SK-N-SH (cell line): ENCODE data around the gene UTP4. TPM values are rescaled to one million over a fixed set of nuclear protein-coding genes. Genes with fewer than 3 reads are reported as not detected.

Source experiments
- CTCF ChIA-PET: fragments of 300-600, 350-600 bp; formaldehyde crosslinking; extraction: SDS; loops from one replicate; lab custom pipeline; 2021; lab: Yijun Ruan, JAX
- POLR2A ChIA-PET: fragments of 350-600 bp; sonication (Branson Sonifier 250); formaldehyde crosslinking; extraction: SDS; loops from one replicate; lab custom pipeline; 2020; ENCODE audit warnings: antibody characterized with exemption, inconsistent platforms; lab: Yijun Ruan, JAX
- DNase-seq: peaks from one replicate; pipeline ENCODE4 v3.0.0; 2012
- H2AFZ ChIP-seq: fragments of 200-600 bp; sonication (generic); 2 replicates; pipeline ENCODE4 v1.8.1; 2016; ENCODE audit warnings: antibody characterized with exemption, mild to moderate bottlenecking, low read depth
- H3F3A ChIP-seq: fragments of 200-600 bp; sonication (generic); replicated peaks from 2 replicates; pipeline ENCODE3; 2016; ENCODE audit warnings: antibody characterized with exemption, mild to moderate bottlenecking; ENCODE audit not compliant: insufficient read depth
- H3K27ac ChIP-seq, 2 experiments: fragments of 200-500 bp in 1 of 2; fragments of 200-600 bp in 1 of 2; sonication (Bioruptor generic) in 1 of 2; sonication (generic), shearing (Covaris generic) in 1 of 2; 2 replicates each; pipeline versions ENCODE4 v1.5.1 to v1.6.1; 2014 to 2016; ENCODE audit warnings: low read depth in 2 of 2, inconsistent platforms in 1 of 2, low read length in 1 of 2, mild to moderate bottlenecking in 1 of 2, mixed read lengths in 1 of 2
- H3K27me3 ChIP-seq: fragments of 200-600 bp; sonication (generic), shearing (Covaris generic); 2 replicates; pipeline ENCODE4 v1.6.1; 2016; ENCODE audit warnings: mixed run types; ENCODE audit not compliant: insufficient read depth
- H3K36me3 ChIP-seq, 2 experiments: fragments of 200-500 bp in 1 of 2; fragments of 200-600 bp in 1 of 2; sonication (Bioruptor generic) in 1 of 2; sonication (generic) in 1 of 2; replicated peaks in 1 of 2; 2 replicates each; pipeline versions ENCODE3 to v1.5.1; 2014 to 2016; ENCODE audit warnings: low read length in 1 of 2, mild to moderate bottlenecking in 1 of 2; ENCODE audit not compliant: insufficient read depth in 2 of 2, control insufficient read depth in 1 of 2
- H3K4me1 ChIP-seq, 2 experiments: fragments of 200-500 bp in 1 of 2; fragments of 200-600 bp in 1 of 2; sonication (Bioruptor generic) in 1 of 2; sonication (generic), shearing (Covaris generic) in 1 of 2; 2 replicates each; pipeline versions ENCODE4 v1.5.1 to v1.6.1; 2014 to 2016; ENCODE audit warnings: low read depth in 1 of 2, low read length in 1 of 2, mixed run types in 1 of 2; ENCODE audit not compliant: insufficient read depth in 2 of 2, control insufficient read depth in 1 of 2
- H3K4me2 ChIP-seq: fragments of 200-600 bp; sonication (generic), shearing (Covaris generic); 2 replicates; pipeline ENCODE4 v1.6.1; 2017; ENCODE audit warnings: mixed run types
- H3K4me3 ChIP-seq, 2 experiments: fragments of 200-500 bp in 1 of 2; fragments of 200-600 bp in 1 of 2; sonication (Bioruptor generic) in 1 of 2; sonication (generic), shearing (Covaris generic) in 1 of 2; 2 replicates each; pipeline versions ENCODE4 v1.5.1 to v1.8.1; 2014 to 2016; ENCODE audit warnings: low read depth in 2 of 2, inconsistent platforms in 1 of 2, low read length in 1 of 2, mild to moderate bottlenecking in 1 of 2, mixed read lengths in 1 of 2, moderate library complexity in 1 of 2
- H3K79me2 ChIP-seq: fragments of 200-600 bp; sonication (generic); 2 replicates; pipeline ENCODE4 v1.8.1; 2017; ENCODE audit warnings: mild to moderate bottlenecking; ENCODE audit not compliant: insufficient read depth
- H3K9ac ChIP-seq: fragments of 200-600 bp; sonication (generic); 2 replicates; pipeline ENCODE4 v1.6.1; 2017; ENCODE audit warnings: mixed run types
- H3K9me2 ChIP-seq: fragments of 200-600 bp; sonication (generic); 2 replicates; pipeline ENCODE4 v1.6.1; 2017; ENCODE audit warnings: mixed run types
- H3K9me3 ChIP-seq: fragments of 200-600 bp; sonication (generic); 2 replicates; pipeline ENCODE4 v1.6.1; 2017; ENCODE audit warnings: mixed run types, mild to moderate bottlenecking, moderate library complexity
- H4K20me1 ChIP-seq: fragments of 200-600 bp; sonication (generic); 2 replicates; pipeline ENCODE4 v1.6.1; 2017; ENCODE audit warnings: mild to moderate bottlenecking, mixed run types; ENCODE audit not compliant: insufficient read depth
- CHD2 ChIP-seq: fragments of 150-350 bp; IDR thresholded peaks from 2 replicates; pipeline ENCODE4 v1.6.1; 2018; ENCODE audit warnings: low read length; ENCODE audit not compliant: partially characterized antibody
- ELF1 ChIP-seq: IDR thresholded peaks from 2 replicates; pipeline ENCODE4 v1.4.0; 2012
- EP300 ChIP-seq, 2 experiments: IDR thresholded peaks; 2 replicates each; pipeline versions ENCODE4 v1.4.0 to v1.6.1; 2012; ENCODE audit warnings: borderline replicate concordance in 1 of 2, low read depth in 1 of 2, low read length in 1 of 2
- FOSL2 ChIP-seq: IDR thresholded peaks from 2 replicates; pipeline ENCODE4 v1.4.0; 2012; ENCODE audit warnings: low read depth, mild to moderate bottlenecking, moderate library complexity, borderline replicate concordance
- FOXJ3 ChIP-seq: sonication (generic); formaldehyde crosslinking; IDR thresholded peaks from 2 replicates; pipeline ENCODE4 v1.5.1; 2020; ENCODE audit warnings: mild to moderate bottlenecking, missing genetic modification reagents
- FOXM1 ChIP-seq: IDR thresholded peaks from 2 replicates; pipeline ENCODE4 v1.4.0; 2012; ENCODE audit warnings: low read depth, mild to moderate bottlenecking
- GABPA ChIP-seq: IDR thresholded peaks from 2 replicates; pipeline ENCODE4 v1.4.0; 2012; ENCODE audit warnings: low read depth, mild to moderate bottlenecking
- JUND ChIP-seq: IDR thresholded peaks from 2 replicates; pipeline ENCODE4 v1.4.0; 2012
- NRF1 ChIP-seq: IDR thresholded peaks from 2 replicates; pipeline ENCODE4 v1.6.1; 2012; ENCODE audit warnings: low read depth, mild to moderate bottlenecking, low read length
- POLR2AphosphoS5 ChIP-seq: IDR thresholded peaks from 2 replicates; pipeline ENCODE4 v1.6.1; 2012; ENCODE audit warnings: low read depth, low read length
- RAD21 ChIP-seq: IDR thresholded peaks from 2 replicates; pipeline ENCODE4 v1.6.1; 2012; ENCODE audit warnings: mild to moderate bottlenecking, low read length
- RFX5 ChIP-seq: IDR thresholded peaks from 2 replicates; pipeline ENCODE4 v1.6.1; 2012; ENCODE audit warnings: mild to moderate bottlenecking, improper control_type of control experiment, low read length
- RXRA ChIP-seq: IDR thresholded peaks from 2 replicates; pipeline ENCODE4 v1.4.0; 2012; ENCODE audit warnings: low read depth, mild to moderate bottlenecking, borderline replicate concordance
- TEAD4 ChIP-seq: IDR thresholded peaks from 2 replicates; pipeline ENCODE4 v1.4.0; 2012; ENCODE audit warnings: mild to moderate bottlenecking, borderline replicate concordance; ENCODE audit not compliant: insufficient read depth
- WGBS: methylation state at CpG from one replicate; pipeline ENCODE4 v1.1.6; 2017; ENCODE audit warnings: low lambda C conversion rate; 5-methylcytosine and 5-hydroxymethylcytosine counted together
- polyA plus RNA-seq, 3 experiments: library from polyadenylated mRNA; depleted of rRNA; stranded (reverse); fragments of >200 nt; gene quantifications; 2 replicates each; pipeline ENCODE4 v1.2.3, GENCODE V29; 2012
- TF ChIP-seq, protein P1 (sequence below): IDR thresholded peaks from 2 replicates; pipeline ENCODE4 v1.6.1; 2012; ENCODE audit warnings: mild to moderate bottlenecking, low read depth, low read length, moderate library complexity
- TF ChIP-seq, protein P2 (sequence below): IDR thresholded peaks from 2 replicates; pipeline ENCODE4 v1.4.0; 2012; ENCODE audit warnings: low read depth, borderline replicate concordance
- TF ChIP-seq, protein P3 (sequence below): fragments of 150-350 bp; IDR thresholded peaks from 2 replicates; pipeline ENCODE4 v1.6.1; 2017; ENCODE audit warnings: antibody characterized with exemption, low read length, low read depth, borderline replicate concordance
- TF ChIP-seq, protein P4 (sequence below): IDR thresholded peaks from 2 replicates; pipeline ENCODE4 v1.4.0; 2012; ENCODE audit warnings: low read depth
- TF ChIP-seq, protein P5 (sequence below): IDR thresholded peaks from 2 replicates; pipeline ENCODE4; 2012

UTP4 gene
- polyA plus RNA-seq, 1 of the 3 experiments (the other 2 are of a cell fraction), result 66.5 TPM

DNA sequence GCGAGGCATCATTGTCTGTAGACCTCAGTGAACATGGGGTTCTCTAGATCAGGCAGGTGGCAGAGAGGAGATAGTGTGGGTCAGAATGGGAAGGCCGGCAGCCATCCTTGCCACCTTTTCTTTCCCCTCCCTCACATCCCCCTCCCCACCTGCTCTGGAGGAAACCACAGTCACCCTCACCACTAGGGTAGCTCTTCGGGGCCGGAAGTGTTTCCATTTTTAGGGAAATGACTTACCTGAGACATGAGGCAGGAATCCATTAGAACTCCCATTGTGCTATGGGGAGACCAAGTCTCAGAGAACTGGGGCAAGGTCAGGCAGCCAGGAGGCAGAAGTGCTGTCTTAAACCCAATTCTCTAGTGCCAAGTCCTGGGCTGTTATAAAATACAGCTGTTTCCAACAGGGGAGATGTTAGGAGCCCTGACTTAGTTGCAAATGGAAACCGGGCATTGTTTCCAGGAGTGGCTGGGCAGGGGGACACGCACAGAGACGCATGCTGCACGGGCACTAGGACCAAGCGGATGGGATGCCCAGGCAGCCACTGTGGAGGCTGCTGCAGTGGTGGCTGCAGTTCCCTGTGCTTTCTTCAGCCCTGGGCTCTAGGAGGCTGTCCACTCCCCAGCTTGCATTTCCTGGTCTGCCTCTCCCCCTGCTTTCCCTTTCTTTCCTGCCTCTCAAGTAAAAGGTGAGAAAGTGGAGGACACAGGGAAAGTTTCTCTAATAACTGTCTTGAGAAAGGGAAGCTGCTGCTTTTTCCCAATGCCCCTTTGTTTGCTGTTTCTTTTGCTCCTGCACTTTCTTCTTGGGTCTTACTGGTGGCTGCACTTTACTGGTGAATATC is 24.2 kb upstream of the UTP4 start:
- no peak overlapping the region for H3K9ac ChIP-seq
- peaks cover 5 to 11% of the 10 kb centered on the region in 2 experiments; a peak in 1 of 4 replicates for H3K4me1 ChIP-seq
- no peaks in the 10 kb centered on the region for H3F3A ChIP-seq
- H3K36me3 ChIP-seq, result peaks cover 4 to 16% of the 10 kb centered on the region in 2 experiments
- H3K4me2 ChIP-seq, result peak overlapping the region; percentile 97; the same call in 1 of the 2 replicates
- 93% methylated on average over 8 of the region's 9 CpGs for WGBS
- CTCF ChIA-PET, result interaction anchor here (0.8 to 7.1 kb wide), 7 partner anchors 11 to 579 kb away, joined by 3 to 62 read pairs (median 4); no protein-coding TSS in a partner anchor
- H3K9me3 ChIP-seq, result no peaks in the 10 kb centered on the region
- H3K27me3 ChIP-seq, result no peaks in the 10 kb centered on the region
- TF ChIP-seq FOXJ3 (CRISPR knock-in tag), result no peak
- no peak for TF ChIP-seq RXRA
- TF ChIP-seq, protein P1, sequence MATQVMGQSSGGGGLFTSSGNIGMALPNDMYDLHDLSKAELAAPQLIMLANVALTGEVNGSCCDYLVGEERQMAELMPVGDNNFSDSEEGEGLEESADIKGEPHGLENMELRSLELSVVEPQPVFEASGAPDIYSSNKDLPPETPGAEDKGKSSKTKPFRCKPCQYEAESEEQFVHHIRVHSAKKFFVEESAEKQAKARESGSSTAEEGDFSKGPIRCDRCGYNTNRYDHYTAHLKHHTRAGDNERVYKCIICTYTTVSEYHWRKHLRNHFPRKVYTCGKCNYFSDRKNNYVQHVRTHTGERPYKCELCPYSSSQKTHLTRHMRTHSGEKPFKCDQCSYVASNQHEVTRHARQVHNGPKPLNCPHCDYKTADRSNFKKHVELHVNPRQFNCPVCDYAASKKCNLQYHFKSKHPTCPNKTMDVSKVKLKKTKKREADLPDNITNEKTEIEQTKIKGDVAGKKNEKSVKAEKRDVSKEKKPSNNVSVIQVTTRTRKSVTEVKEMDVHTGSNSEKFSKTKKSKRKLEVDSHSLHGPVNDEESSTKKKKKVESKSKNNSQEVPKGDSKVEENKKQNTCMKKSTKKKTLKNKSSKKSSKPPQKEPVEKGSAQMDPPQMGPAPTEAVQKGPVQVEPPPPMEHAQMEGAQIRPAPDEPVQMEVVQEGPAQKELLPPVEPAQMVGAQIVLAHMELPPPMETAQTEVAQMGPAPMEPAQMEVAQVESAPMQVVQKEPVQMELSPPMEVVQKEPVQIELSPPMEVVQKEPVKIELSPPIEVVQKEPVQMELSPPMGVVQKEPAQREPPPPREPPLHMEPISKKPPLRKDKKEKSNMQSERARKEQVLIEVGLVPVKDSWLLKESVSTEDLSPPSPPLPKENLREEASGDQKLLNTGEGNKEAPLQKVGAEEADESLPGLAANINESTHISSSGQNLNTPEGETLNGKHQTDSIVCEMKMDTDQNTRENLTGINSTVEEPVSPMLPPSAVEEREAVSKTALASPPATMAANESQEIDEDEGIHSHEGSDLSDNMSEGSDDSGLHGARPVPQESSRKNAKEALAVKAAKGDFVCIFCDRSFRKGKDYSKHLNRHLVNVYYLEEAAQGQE, result no peak
- TF ChIP-seq, protein P2, sequence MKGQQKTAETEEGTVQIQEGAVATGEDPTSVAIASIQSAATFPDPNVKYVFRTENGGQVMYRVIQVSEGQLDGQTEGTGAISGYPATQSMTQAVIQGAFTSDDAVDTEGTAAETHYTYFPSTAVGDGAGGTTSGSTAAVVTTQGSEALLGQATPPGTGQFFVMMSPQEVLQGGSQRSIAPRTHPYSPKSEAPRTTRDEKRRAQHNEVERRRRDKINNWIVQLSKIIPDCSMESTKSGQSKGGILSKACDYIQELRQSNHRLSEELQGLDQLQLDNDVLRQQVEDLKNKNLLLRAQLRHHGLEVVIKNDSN, result no peak
- TF ChIP-seq EP300 (IDR thresholded peaks at IDR 0.05; ENCODE audit: borderline replicate concordance in 1 of 2, low read depth in 1 of 2, low read length in 1 of 2), result no peak
- TF ChIP-seq, protein P3, sequence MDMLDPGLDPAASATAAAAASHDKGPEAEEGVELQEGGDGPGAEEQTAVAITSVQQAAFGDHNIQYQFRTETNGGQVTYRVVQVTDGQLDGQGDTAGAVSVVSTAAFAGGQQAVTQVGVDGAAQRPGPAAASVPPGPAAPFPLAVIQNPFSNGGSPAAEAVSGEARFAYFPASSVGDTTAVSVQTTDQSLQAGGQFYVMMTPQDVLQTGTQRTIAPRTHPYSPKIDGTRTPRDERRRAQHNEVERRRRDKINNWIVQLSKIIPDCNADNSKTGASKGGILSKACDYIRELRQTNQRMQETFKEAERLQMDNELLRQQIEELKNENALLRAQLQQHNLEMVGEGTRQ, result no peak
- TF ChIP-seq NRF1, result no peak
- no peak; the same call in 1 of the 2 replicates for TF ChIP-seq POLR2AphosphoS5
- TF ChIP-seq CHD2, result no peak
- TF ChIP-seq GABPA, result no peak
- no peak for TF ChIP-seq ELF1
- no peak for TF ChIP-seq RAD21
- no peak for TF ChIP-seq FOSL2
- TF ChIP-seq, protein P4, sequence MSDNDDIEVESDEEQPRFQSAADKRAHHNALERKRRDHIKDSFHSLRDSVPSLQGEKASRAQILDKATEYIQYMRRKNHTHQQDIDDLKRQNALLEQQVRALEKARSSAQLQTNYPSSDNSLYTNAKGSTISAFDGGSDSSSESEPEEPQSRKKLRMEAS, result no peak
- TF ChIP-seq FOXM1, result no peak
- TF ChIP-seq RFX5, result no peak
- TF ChIP-seq TEAD4, result no peak
- TF ChIP-seq, protein P5, sequence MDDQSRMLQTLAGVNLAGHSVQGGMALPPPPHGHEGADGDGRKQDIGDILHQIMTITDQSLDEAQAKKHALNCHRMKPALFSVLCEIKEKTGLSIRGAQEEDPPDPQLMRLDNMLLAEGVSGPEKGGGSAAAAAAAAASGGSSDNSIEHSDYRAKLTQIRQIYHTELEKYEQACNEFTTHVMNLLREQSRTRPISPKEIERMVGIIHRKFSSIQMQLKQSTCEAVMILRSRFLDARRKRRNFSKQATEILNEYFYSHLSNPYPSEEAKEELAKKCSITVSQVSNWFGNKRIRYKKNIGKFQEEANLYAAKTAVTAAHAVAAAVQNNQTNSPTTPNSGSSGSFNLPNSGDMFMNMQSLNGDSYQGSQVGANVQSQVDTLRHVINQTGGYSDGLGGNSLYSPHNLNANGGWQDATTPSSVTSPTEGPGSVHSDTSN, result no peak
- no peak for TF ChIP-seq JUND
- TF ChIP-seq, all 33 proteins: peak for 0
- Histone ChIP-seq H3K79me2 (no peaks in the 10 kb centered on the region), H3K27ac (no peak overlapping the region), H3K4me3 (peak overlapping the region; percentile 16 to 67; a peak in 2 of 4 replicates), H2AFZ (no peak overlapping the region), H3K9me2 (no peaks in the 10 kb centered on the region), H4K20me1 (0 out of 2 replicates have a peak, but pooled peaks cover 8% of the 10 kb centered on the region)
- peak; percentile 45 for DNase-seq
- POLR2A ChIA-PET, result interaction anchor here (0.8 kb wide), 1 partner anchor 24 kb away, joined by 3 read pairs; the partner anchor contains the start of genes CHTF8 and UTP4
